ENCODE data around the gene SLC16A13.
A peak's percentile ranks its signal among the peaks of the same experiment; 100 is the strongest.

SLC16A13 gene

DNA sequence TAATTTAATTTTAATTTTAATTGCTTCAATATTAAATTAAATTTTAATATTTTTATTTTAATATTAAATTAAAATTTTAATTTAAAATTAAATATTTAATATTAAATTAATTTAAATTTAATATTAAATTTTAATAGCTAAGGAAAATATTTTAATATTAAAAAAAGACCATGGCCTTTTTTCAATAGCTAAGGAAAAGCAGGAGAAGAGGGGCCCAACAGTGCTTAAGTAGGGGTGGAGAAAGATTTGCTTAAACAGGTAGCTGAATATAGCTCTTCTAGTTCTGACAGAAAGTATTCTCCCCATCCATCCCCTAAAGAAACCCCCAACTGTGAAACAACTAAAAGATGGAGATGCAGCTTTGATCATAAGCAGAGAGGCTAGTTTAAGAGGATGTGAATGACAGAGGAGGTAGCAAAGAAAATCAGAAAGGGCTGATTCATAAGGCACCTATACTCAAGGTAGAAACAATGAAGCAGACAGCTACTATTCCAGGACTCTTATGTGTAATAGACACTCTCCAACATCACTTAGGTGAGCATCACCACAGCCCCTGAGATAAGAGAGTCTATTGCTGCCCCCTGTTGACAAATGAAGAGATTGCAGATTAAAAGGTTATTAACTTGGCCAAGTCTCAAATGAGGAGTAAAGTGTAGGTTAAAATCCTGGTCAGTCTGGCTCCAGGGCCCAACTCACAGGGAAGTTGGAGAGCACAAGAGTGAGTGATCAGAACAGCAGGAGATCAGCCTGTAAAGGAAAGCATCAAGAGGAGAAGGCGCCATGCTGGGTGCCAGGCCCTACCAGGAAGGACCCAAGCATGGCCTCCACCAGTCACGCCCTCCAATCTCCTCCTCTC lies 31.2 kb upstream of the SLC16A13 start:
- peak; percentile 86 for FAIRE-seq

DNA sequence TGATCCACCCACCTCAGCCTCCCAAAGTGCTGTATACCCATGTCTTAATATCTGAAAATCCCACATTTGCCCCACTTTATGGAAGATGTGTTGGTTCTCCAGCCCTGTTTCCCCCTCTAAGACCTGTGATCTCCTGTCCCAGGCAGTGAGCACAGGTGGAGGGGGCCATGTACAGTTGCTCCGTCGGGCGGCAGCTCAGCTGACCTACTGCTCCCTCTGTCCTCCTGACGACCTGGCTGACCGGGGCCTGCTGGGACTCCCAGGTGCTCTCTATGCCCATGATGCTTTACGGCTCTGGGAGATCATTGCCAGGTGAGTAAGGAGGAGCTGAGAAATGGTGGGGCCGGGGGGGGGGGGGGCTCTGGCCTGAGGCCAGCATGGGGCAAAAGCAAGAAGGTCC lies 30.1 kb upstream of the SLC16A13 start:
- DNase-seq (ENCODE audit: insufficient read length, low spot score): no peak
- no peak for FAIRE-seq
- TF ChIP-seq, protein P1, sequence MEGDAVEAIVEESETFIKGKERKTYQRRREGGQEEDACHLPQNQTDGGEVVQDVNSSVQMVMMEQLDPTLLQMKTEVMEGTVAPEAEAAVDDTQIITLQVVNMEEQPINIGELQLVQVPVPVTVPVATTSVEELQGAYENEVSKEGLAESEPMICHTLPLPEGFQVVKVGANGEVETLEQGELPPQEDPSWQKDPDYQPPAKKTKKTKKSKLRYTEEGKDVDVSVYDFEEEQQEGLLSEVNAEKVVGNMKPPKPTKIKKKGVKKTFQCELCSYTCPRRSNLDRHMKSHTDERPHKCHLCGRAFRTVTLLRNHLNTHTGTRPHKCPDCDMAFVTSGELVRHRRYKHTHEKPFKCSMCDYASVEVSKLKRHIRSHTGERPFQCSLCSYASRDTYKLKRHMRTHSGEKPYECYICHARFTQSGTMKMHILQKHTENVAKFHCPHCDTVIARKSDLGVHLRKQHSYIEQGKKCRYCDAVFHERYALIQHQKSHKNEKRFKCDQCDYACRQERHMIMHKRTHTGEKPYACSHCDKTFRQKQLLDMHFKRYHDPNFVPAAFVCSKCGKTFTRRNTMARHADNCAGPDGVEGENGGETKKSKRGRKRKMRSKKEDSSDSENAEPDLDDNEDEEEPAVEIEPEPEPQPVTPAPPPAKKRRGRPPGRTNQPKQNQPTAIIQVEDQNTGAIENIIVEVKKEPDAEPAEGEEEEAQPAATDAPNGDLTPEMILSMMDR (IDR thresholded peaks at IDR 0.05; ENCODE audit: insufficient read depth, missing control alignments): no peak

More for the DNA sequence above, 31.2 kb upstream of the SLC16A13 start:
- peak; percentile 87 for DNase-seq (ENCODE audit: insufficient read length, low spot score)
- TF ChIP-seq, protein P1 (IDR thresholded peaks at IDR 0.05; ENCODE audit: insufficient read depth, missing control alignments): peak; percentile 57

DNA sequence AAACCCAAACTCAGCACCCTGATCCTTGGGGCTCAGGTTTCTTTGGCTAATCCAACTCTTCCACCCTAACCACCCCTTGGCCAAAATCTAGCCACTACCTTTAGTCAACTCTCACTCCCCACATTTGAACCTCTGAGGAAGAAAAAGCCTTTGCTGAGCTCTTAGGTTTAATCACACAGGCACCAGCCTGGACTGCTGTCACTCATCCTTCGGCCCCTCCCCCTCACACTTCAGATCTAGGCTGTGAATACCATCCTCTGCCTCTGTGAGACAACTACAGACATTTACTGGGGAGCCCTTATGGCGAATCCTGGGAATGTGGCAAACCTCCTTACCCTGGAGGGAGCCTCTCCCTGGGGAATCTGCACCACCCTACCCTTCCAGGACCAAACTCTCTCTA lies 28.7 kb upstream of the SLC16A13 start:
- FAIRE-seq (no peak), DNase-seq (ENCODE audit: insufficient read length, low spot score) (no peak)
- TF ChIP-seq, protein P1 (IDR thresholded peaks at IDR 0.05; ENCODE audit: insufficient read depth, missing control alignments): no peak

DNA sequence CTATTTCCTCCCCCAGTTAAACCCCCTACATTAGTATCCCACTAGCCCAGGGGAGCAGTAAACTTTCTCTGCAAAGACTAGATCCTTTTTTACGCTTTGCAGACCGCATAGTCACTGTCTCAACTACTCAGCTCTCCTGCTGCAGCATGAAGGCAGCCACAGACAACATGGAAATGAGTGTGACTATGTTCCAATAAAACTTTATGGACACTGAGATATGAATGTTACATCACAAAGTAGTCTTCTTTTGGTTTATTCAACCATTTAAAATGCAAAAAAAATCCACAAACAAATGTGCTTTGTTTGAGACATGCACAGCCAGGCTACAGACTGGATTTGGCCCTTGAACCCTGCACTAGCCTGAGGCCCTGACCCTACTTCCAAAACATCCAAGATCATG lies 25.3 kb upstream of the SLC16A13 start:
- TF ChIP-seq, protein P1 (IDR thresholded peaks at IDR 0.05; ENCODE audit: insufficient read depth, missing control alignments): no peak
- no peak for DNase-seq (ENCODE audit: insufficient read length, low spot score)
- FAIRE-seq: no peak

DNA sequence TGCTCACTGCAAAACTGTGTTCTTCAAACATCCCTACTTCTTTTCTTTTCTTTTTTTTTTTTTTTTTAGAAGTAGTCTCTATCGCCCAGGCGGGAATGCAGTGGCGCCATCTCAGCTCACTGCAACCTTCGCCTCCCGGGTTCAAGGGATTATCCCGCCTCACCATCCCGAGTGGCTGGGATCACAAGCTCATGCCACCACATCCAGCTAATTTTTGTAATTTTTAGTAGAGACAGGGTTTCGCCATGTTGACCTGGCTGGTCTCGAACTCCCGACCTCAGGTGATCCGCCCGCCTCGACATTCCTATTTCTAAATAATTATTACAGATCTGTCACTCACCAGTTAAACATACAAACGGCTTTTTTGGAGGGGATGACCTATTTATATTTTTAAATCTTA lies 24.4 kb upstream of the SLC16A13 start:
- DNase-seq (ENCODE audit: insufficient read length, low spot score): no peak
- TF ChIP-seq, protein P1 (IDR thresholded peaks at IDR 0.05; ENCODE audit: insufficient read depth, missing control alignments): no peak
- FAIRE-seq: no peak

DNA sequence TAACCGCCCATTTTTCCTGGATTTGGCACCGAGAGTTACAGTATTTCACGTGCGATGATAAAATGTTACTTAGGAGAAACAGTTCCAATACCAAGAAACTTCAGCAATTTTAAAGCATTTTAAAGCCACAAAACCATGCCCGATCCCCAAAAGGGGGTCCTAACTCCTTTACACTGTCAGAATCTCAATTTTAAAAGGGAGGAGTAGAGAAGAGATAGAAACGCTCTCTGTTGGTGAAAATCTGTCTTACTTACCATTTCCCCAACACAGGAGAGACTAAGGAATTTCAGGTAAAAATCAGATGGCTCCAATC lies 23.9 kb upstream of the SLC16A13 start:
- TF ChIP-seq, protein P1 (IDR thresholded peaks at IDR 0.05; ENCODE audit: insufficient read depth, missing control alignments): no peak
- no peak for FAIRE-seq

DNA sequence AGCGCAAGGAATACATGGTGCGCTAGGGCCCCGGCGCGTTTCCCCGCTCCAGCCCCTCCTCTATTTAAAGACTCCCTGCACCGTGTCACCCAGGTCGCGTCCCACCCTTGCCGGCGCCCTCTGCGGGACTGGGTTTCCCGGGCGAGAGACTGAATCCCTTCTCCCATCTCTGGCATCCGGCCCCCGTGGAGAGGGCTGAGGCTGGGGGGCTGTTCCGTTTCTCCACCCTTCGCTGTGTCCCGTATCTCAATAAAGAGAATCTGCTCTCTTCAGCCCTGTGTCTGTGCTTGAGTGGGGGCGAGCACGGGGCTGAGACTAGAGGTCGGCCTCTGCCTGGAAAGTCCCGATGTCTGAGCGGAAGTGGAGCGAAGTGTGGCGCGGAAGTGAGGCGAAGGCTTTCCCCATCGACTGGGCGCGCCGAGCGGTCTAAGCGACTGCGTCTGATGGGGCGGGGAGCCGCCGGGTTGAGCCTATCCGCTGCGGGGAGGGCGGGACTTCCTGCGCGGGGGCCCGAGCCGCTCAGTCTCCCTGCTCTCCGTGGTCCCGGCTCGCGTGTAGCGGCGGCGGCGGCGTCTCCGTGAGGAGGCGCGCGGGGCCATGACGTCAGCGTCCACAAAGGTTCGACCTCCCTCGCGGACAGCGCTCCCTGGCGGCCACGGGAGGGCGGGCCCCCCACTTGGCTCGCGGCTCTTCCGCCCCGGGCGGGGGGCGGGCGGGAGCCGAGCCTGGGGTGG lies 21.4 kb upstream of the SLC16A13 start:
- DNase-seq (ENCODE audit: insufficient read length, low spot score): peak; percentile 85
- no peak for FAIRE-seq

More for the DNA sequence above, 23.9 kb upstream of the SLC16A13 start:
- DNase-seq (ENCODE audit: insufficient read length, low spot score): no peak

More for the DNA sequence above, 21.4 kb upstream of the SLC16A13 start:
- TF ChIP-seq, protein P1 (IDR thresholded peaks at IDR 0.05; ENCODE audit: insufficient read depth, missing control alignments): peak; percentile 23

Data from D721Med (cell line).